ENCODE measurements around the gene PATJ.

Gene PATJ

GRCh38 chr1:61983236-61983635 lies 241.0 kb downstream of the PATJ start:
- DNase-seq (ENCODE audit: low read depth) = no peak

GRCh38 chr1:61992257-61992656 lies 250.0 kb downstream of the PATJ start:
- DNase-seq (ENCODE audit: low read depth) = no peak

- no peak for DNase-seq (ENCODE audit: low read depth)
Observed at GRCh38 chr1:61993331-61993961, 251.2 kb downstream of the PATJ start.

GRCh38 chr1:61995641-61996040 lies 253.4 kb downstream of the PATJ start:
- DNase-seq (ENCODE audit: low read depth) = no peak

- DNase-seq (ENCODE audit: low read depth) = no peak
Observed at GRCh38 chr1:61997123-61997522, 254.8 kb downstream of the PATJ start.

- no peak for DNase-seq (ENCODE audit: low read depth)
Observed at GRCh38 chr1:62003777-62004176, 261.5 kb downstream of the PATJ start.

- DNase-seq (ENCODE audit: low read depth) = no peak
Observed at GRCh38 chr1:62006690-62007089, 264.4 kb downstream of the PATJ start.

- DNase-seq (ENCODE audit: low read depth) = no peak
Observed at GRCh38 chr1:62011006-62011405, 268.7 kb downstream of the PATJ start.

GRCh38 chr1:62012095-62012494 lies 269.8 kb downstream of the PATJ start:
- DNase-seq (ENCODE audit: low read depth) = no peak

- no peak for DNase-seq (ENCODE audit: low read depth)
Observed at GRCh38 chr1:62012836-62013235, 270.6 kb downstream of the PATJ start.

- DNase-seq (ENCODE audit: low read depth) = no peak
Observed at GRCh38 chr1:62013264-62013663, 271.0 kb downstream of the PATJ start.

GRCh38 chr1:62022382-62022983 lies 280.2 kb downstream of the PATJ start:
- DNase-seq (ENCODE audit: low read depth) = no peak

GRCh38 chr1:62024690-62025089 lies 282.4 kb downstream of the PATJ start:
- DNase-seq (ENCODE audit: low read depth) = no peak

GRCh38 chr1:62025154-62025553 lies 282.9 kb downstream of the PATJ start:
- DNase-seq (ENCODE audit: low read depth) = no peak

GRCh38 chr1:62025892-62026291 lies 283.6 kb downstream of the PATJ start:
- DNase-seq (ENCODE audit: low read depth) = no peak

GRCh38 chr1:62029704-62030103 lies 287.4 kb downstream of the PATJ start:
- no peak for DNase-seq (ENCODE audit: low read depth)

- no peak for DNase-seq (ENCODE audit: low read depth)
Observed at GRCh38 chr1:62034790-62035189, 292.5 kb downstream of the PATJ start.

- no peak for DNase-seq (ENCODE audit: low read depth)
Observed at GRCh38 chr1:62037274-62037673, 295.0 kb downstream of the PATJ start.

GRCh38 chr1:62038594-62039284 lies 296.5 kb downstream of the PATJ start:
- no peak for DNase-seq (ENCODE audit: low read depth)

GRCh38 chr1:62040450-62040849 lies 298.2 kb downstream of the PATJ start:
- DNase-seq (ENCODE audit: low read depth) = no peak

GRCh38 chr1:62040973-62041372 lies 298.7 kb downstream of the PATJ start:
- DNase-seq (ENCODE audit: low read depth) = no peak

- no peak for DNase-seq (ENCODE audit: low read depth)
Observed at GRCh38 chr1:62043154-62043553, 300.9 kb downstream of the PATJ start.

- peak; percentile 3 for DNase-seq (ENCODE audit: low read depth)
Observed at GRCh38 chr1:62045574-62045973, 303.3 kb downstream of the PATJ start.

- no peak for DNase-seq (ENCODE audit: low read depth)
Observed at GRCh38 chr1:62046927-62047326, 304.6 kb downstream of the PATJ start.
